ENCODE results near the gene DEFB125.
"Not testable (repeated sequence)": the region's sequence is repeated elsewhere in the genome, so short reads cannot be mapped to it uniquely, and the experiment has no call there.

DEFB125 gene, protein sequence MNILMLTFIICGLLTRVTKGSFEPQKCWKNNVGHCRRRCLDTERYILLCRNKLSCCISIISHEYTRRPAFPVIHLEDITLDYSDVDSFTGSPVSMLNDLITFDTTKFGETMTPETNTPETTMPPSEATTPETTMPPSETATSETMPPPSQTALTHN

DNA sequence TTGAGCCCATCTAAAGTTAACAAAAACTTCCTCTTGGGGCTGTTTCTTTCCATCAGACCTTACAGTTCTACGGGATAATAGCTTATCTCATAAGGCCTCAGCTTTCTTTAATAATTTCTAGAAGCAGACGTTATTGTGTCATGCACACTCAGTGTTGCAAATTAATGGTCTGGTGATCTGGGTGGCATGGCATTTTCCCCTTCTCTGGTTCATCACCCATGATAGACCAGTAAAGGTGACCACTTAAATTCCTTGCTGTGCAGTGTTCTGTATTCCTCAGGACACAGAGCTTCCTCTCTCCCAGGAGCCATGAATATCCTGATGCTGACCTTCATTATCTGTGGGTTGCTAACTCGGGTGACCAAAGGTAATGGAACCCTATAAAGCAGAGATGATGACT is at the start of gene DEFB125:
DEFB125 (plus strand) TSS at position 272 of the 400 bp plus-strand sequence; CDS start at position 310, 38 bp downstream.
- DNase-seq (ENCODE audit: low read depth in 2 of 2, low spot score in 1 of 2), result no peak

DNA sequence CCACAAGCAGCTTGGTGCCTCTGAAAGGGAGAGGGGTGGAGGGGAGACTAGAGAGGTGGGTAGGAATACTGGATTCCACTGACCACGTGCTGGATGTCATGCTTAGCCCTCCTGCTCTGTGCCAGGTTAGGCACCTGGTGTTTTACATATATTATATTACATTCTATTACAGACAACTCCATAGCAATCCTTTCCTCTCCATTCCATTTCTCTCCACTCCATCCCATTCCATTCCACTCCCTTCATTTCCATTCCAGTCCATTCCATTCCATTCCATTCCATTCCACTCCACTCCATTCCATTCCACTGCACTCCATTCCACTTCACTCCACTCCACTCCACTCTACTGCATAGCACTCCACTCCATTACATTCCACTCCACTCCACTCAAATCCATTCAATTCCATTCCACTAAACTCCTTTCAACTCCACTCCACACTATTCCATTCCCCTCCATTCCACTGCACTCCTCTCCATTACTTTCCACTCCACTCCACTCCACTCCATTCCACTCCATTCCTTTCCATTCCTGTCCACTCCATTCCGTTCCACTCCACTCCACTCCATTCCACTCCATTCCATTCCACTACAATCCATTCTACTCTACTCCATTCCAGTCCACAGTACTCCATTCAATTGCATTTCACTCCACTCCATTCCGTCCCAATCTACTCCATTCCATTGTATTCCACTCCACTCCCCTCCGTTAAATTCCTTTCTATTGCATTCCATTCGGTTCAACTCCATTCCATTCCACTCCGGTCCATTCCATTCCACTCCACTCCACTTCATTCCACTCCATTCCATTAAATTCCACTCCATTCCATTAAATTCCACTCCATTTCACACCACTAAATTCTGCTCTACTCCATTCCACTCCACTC is 27.2 kb upstream of the DEFB125 start:
- no peak for DNase-seq (ENCODE audit: low read depth in 2 of 2, low spot score in 1 of 2)

DNA sequence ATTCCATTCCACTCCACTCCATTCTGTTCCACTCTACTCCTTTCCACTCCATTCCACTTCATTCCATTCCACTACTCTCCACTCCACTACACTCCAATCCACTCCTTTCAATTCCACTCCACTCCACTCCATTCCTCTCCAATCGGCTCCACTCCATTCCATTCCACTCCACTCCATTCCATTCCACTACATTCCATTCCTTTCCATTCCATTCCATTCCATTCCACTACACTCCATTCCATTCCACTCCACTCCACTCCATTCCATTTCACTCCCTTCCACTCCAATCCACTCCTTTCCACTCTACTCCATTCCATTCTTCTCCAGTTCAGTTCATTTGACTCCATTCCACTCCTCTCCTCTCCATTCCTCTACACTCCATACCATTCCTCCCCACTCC is 26.2 kb upstream of the DEFB125 start:
- DNase-seq (ENCODE audit: low read depth in 2 of 2, low spot score in 1 of 2), result no peak

DNA sequence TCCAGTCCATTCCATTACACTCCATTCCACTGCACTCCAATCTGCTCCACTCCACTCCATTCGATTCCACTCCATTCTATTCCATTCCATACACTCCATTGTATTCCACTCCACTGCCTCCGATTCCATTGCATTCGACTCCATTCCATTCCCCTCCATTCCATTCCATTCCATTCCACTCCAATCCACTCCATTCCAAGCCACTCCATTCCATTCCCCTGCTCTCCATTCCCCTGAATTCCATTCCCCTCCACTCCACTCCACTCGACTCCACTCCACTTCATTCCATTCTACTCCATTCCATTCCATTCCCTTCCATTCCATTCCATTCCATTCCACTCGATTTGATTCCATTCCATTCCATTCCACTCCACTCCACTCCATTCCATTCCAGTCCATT is 25.7 kb upstream of the DEFB125 start:
- no peak for DNase-seq (ENCODE audit: low read depth in 2 of 2, low spot score in 1 of 2)

DNA sequence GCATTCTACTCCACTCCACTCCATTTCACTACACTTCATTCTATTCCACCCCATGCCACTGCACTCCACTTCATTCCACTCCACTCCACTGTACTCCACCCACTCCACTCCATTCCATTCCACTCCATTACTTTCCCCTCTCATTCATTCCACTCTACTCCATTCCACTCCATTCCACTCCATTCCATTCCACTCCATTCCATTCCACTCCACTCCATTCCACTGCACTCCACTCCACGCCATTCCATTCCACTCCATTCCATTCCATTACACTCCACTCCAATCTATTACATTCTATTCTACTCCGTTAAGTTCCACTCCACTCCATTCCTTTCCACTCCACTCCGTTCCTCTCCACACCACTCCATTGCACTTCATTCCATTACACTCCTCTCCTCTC is 25.0 kb upstream of the DEFB125 start:
- no peak for DNase-seq (ENCODE audit: low read depth in 2 of 2, low spot score in 1 of 2)

DNA sequence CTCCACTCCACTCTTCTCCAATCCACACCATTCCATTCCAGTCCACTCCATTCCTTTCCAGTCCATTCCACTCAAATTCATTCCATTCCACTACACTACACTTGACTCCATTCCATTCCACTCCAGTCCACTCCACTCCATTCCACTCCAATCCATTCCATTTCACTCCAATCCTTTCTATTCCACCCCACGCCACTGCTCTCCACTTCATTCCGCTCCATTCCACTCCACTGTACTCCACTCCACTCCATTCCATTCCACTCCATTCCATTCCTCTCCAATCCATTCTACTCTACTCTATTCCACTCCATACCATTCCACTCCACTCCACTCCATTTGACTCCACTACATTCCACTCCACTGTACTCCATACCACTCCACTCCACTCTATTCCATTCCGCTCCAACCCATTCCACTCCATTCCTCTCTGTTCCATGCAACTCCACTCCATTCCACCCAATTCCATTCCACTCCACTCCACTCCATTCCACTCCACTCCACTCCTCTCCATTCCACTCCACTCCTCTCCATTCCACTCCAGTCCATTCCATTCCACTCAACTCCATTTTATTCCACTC is 23.4 kb upstream of the DEFB125 start:
- DNase-seq (ENCODE audit: low read depth in 2 of 2, low spot score in 1 of 2), result no peak

DNA sequence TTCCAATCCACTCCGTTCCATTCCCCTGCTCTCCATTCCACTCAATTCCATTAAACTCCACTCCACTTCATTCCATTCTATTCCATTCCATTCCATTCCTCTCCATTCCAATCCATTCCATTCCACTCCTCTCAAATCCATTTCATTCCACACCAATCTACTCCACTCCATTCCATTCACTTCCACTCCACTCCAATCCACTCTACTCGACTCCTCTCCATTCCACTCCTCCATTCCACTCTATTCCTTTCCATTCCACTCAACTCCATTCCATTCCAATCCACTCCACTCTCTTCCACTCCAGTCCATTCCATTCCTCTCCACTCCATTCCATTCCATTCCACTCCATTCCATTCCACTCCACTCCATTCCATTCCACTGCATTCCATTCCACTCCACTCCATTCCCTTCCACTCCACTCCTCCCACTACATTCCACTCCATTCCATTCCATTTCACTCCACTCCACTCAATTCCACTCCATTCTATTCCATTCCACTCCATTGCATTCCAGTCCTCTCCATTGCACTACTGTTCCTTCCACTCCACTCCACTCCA is 22.6 kb upstream of the DEFB125 start:
- no peak for DNase-seq (ENCODE audit: low read depth in 2 of 2, low spot score in 1 of 2)

DNA sequence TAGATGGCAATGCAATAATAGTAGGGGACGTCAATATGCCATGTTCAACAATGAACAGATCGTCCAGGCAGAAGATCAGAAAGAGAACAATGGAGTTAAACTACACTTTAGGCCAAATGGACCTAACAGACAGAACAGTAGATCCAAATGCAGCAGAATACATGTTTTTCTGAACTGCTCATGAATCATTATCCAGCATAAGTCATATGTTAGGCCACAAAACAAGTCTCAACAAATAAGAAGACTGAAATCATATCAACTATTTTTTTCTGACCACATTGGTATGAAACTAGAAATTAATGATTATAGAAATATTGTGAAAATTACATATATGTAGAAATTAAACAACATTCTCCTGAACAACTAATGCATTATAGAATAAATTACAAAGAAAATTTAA is 10.2 kb upstream of the DEFB125 start:
- DNase-seq (ENCODE audit: low read depth in 2 of 2, low spot score in 1 of 2), result no peak

DNA sequence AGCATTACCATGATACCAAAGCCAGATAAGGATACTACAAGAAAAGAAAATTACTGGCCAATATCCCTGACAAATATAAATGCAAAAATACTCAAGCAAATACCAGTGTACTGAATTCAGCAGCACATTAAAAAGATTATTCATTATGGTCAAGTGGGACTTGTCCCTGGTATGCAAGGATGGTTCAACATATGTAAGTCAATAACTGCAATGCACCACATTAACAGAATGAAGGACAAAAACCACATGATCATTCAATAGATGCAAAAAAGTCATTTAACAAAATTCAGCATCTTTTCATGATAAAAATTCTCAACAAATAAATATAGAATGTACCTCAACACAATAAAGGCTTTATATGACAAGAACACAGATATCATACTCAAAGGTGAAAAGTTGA is 9.1 kb upstream of the DEFB125 start:
- no peak for DNase-seq (ENCODE audit: low read depth in 2 of 2, low spot score in 1 of 2)

DNA sequence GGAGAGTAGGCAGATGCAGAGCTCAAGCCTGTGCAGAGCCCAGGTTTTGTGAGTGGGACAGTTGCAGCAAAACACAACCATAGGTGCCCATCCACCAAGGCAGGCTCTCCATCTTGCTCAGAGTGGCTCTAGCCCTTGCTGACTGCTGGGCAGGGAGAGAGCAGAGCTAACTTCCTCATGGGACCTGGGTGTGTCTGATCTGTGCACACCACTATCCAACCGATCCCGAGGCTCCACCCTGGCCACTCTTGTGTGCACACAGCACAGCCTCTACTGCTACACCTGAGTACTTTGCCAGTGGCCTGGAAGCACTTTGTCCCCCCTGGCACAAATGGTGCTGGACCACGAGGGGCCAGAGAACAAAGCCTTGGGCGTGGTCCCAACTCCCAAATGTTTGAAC is 7.9 kb upstream of the DEFB125 start:
- DNase-seq (ENCODE audit: low read depth in 2 of 2, low spot score in 1 of 2), result no peak

DNA sequence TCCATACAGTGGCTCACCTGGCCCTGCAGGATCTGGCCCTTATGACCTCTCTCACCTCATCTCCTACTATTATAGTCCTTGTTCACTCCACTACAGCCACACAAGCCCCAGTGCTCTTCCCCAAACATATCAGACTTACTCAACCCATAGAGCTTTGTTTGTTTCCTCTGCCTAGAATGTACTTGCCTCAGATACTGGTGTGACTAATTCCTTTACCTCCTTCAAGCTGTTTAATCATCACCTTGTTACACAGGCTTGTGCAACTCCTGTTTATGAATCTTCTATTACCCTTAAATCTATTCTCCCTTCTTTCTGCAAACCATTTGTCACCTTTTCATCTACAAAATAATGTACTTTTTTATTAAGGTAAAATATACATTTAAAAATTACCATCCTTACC is 3.2 kb downstream of the DEFB125 start:
- DNase-seq (ENCODE audit: low read depth in 2 of 2, low spot score in 1 of 2), result no peak

DNA sequence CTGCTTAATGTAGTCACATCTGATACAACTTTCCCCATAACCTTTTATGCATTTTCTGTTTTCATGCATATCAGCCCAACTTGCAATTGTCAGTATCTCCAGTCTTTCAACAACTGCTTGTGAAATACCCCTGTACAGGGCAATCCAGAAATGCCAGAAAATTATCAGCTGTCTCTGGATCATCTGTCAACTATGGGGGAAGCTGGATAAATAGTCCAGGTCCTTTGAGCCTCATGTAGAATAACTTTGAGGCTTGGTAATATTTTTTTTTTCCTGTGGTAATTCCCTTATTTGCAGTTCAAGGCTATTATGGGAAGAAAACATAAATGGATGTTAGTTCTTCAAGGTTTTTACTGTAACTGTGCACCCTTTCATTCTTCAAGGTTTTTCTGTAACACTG is 6.2 kb downstream of the DEFB125 start:
- DNase-seq (ENCODE audit: low read depth in 2 of 2, low spot score in 1 of 2), result no peak

DNA sequence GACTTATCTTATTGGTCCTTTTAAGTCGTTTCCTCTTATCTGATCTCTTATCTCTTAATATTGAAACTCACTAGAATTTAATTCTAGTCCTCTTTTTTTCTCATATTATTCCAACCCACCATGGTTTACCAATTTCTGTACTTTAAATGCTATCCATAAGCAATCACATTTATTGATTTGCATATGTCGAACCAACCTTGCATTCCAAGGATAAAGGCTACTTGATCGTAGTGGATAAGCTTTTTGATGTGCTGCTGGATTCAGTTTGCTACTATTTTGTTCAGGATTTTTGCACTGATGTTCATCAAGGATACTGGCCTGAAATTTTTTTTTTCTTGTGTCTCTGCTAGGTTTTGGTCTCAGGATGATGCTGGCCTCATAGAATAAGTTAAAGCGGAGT is 7.7 kb downstream of the DEFB125 start:
- DNase-seq (ENCODE audit: low read depth in 2 of 2, low spot score in 1 of 2), result no peak

DNA sequence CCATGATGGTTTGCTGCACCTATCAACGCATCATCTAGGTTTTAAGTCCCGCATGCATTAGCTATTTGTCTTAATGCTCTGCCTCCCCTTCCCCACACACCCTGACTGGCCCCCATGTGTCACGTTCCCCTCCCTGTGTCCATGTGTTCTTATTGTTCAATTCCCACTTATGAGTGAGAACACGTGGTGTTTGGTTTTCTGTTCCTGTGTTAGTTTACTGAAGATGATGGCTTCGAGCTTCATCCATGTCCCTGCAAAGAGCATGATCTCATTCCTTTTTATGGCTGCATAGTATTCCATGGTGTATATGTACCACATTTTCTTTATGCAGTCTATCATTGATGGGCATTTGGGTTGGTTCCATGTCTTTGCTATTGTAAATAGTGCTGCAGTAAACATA is 10.2 kb downstream of the DEFB125 start:
- not testable (repeated sequence) for DNase-seq (ENCODE audit: low read depth in 2 of 2, low spot score in 1 of 2)

DNA sequence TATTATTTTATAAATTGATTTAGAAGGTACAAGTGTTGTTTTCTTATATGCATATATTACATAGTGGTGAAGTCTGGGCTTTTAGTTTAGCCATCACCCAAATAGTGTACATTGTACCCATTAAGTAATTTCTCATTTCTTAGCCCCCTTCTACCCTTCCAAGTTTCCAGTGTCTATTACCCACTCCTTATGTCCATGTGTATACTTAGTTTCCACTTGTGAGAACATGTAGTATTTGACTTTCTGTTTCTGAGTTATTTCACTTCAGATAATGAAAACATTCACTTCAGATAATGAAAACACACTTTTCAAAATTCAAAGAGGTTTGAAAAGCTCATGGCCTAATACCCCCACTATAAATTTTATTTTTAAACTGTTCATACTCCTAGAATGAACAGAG is 14.5 kb downstream of the DEFB125 start:
- DNase-seq (ENCODE audit: low read depth in 2 of 2, low spot score in 1 of 2), result no peak

DNA sequence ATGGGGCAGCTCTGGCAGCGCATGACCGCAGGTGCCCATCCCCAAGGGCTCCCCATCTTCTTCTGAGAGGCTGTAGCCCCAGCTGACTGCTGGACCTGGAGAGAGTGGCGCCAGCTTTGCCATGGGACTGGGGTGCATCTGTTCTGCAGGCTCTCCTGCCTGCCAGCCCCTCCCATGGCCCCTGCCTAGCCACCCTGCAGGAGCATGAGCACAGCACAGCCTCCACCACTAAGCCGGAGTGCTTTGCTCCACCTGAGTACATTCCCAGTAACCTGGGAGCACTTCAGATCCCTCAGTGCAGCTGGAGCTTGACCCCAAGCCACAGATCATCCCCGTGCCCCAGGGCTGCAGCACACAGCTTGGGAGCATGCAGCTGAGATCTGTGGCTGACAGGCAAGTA is 16.0 kb downstream of the DEFB125 start:
- no peak for DNase-seq (ENCODE audit: low read depth in 2 of 2, low spot score in 1 of 2)

DNA sequence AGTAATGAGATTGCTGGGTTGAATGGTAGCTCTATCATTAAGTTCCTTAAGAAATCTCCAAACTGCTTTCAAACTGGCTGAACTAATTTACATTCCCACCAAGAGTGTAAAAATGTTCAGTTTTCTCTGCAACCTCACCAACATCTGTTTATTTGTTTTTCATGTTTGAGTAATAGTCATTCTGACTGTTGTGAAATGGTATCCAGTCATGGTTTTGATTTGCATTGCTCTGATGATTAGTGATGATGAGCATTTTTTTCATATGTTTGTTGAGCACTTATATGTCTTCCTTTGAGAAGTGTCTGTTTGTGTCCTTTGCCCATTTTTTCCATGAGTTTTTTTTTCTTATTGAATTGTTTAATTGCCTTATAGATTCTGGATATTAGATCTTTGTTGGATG is 24.9 kb downstream of the DEFB125 start:
- no peak for DNase-seq (ENCODE audit: low read depth in 2 of 2, low spot score in 1 of 2)

DNA sequence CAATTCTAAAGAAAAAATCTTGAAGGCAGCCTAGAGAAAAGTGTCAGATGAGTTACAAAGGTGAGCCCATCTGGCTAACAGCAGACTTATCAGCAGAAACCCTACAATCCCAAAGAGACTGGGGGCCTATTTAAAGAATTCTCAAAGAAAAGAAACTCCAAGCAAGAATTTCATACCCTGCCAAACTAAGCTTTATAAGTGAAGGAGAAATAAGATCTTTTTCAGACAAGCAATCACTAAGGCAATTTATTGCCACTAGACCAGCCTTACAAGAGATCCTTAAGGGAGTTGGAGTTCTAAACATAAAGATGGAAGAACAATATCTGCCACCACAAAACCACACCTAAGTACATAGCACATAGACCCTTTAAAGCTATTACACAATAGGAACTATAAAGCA is 30.0 kb downstream of the DEFB125 start:
- DNase-seq (ENCODE audit: low read depth in 2 of 2, low spot score in 1 of 2), result no peak

DNA sequence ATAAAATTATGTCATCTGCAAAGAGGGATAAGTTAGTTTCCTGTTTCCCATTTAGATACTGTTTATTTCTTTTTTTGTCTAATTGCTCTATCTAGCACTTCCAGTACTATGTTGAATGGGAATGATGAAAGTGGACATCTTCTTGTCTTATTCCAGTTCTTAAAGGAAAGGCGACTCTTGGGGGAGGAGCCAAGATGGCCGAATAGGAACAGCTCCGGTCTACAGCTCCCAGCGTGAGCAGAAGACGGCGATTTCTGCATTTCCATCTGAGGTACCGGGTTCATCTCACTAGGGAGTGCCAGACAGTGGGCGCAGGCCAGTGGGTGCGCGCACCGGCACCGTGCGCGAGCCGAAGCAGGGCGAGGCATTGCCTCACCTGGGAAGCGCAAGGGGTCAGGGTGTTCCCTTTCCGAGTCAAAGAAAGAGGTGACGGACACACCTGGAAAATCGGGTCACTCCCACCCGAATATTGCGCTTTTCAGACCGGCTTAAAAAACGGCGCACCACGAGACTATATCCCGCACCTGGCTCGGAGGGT is 42.4 kb downstream of the DEFB125 start:
- DNase-seq (ENCODE audit: low read depth in 2 of 2, low spot score in 1 of 2), result not testable (repeated sequence)

DNA sequence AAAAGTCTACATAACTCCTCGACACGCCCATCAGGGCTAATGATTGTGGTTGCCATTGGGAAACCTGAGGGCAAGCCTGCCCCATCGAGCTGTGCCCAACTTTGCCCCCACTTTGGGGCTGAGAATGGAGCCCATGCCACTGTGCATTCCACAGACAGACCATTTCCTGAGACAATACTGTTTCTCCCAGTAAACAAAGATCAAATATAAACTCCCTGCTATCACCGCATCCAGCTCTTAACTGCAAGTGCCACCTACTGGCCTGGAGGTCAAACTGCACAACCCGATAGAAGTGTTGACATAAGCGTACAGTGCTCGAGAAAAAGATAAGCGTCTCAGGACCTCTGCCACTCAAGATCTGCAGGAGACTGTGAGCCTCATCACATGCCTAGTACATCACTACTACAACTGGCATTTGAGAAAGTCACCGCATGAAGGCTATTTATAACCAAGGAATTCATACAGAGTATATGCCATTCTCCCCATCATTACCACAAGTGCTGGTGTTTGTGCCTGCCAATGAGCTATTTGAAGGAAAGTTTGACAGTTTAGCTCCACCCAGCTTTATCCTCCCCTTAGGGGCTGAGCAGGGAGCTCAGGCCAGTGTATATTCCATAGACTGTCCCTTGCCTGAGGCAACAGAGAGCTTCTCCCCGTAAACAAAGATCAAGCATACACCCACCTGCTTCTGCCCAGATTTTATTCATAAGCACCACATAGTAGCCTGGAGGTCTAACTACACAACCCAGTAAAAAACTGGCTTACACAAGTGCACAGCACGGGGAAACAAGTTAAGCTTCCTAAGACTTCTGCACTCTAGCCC is 50.4 kb downstream of the DEFB125 start:
- DNase-seq (ENCODE audit: low read depth in 2 of 2, low spot score in 1 of 2), result no peak

DNA sequence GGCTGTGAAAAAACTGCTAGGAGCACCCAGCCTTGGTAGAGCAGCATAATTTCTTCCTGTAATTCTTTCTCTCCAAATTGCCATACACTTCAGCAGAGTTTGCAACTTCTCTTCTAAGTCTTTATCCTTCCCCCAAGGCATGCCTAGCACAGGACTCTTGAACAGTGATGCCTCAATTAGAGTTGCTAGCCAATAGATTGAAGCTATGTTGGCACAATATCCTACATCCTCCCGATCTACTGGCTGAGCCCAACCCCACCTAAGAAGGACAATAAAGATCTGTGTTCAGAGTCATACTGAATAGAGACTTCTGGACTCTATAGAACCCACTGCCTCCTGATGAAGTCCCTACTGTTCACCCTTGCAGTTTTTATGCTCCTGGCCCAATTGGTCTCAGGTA is 54.8 kb downstream of the DEFB125 start, which contains the start of gene DEFB126:
DEFB126 (plus strand) TSS at position 301 of the 400 bp plus-strand sequence; CDS start at position 340, 39 bp downstream.
- no peak for DNase-seq (ENCODE audit: low read depth in 2 of 2, low spot score in 1 of 2)

Measured in stimulated activated CD8-positive, alpha-beta memory T cell treated with anti-CD3 and anti-CD28 coated beads, Interleukin-4, amount 100 ng/mL, for 4 hours (primary cell).